HepG2 (cell line): ENCODE measurements around the gene WBP1. TPM values are rescaled to one million over a fixed set of nuclear protein-coding genes. Genes with fewer than 3 reads are reported as not detected.
A peak's percentile ranks its signal among the peaks of the same experiment; 100 is the strongest.

ENCODE experiments used
- ELF4 ChIP-seq: sonication (generic); formaldehyde crosslinking; IDR thresholded peaks from 2 replicates; pipeline ENCODE4 v1.5.0; 2020; ENCODE audit warnings: missing genetic modification reagents, mild to moderate bottlenecking, moderate library complexity, borderline replicate concordance
- HNF1B ChIP-seq: sonication (generic); formaldehyde crosslinking; IDR thresholded peaks from 2 replicates; pipeline ENCODE4 v1.5.1; 2020; ENCODE audit warnings: mild to moderate bottlenecking, moderate library complexity, missing genetic modification reagents
- KDM6A ChIP-seq: IDR thresholded peaks from 2 replicates; pipeline ENCODE4 v1.6.1; 2016; ENCODE audit warnings: low read depth
- MTA3 ChIP-seq: sonication (generic); formaldehyde crosslinking; IDR thresholded peaks from 2 replicates; pipeline ENCODE4 v1.4.0; 2020; ENCODE audit warnings: missing genetic modification reagents
- SAFB2 ChIP-seq: sonication (generic); formaldehyde crosslinking; IDR thresholded peaks from 2 replicates; pipeline ENCODE4 v1.5.1; 2020; ENCODE audit warnings: missing genetic modification reagents, low read depth, mild to moderate bottlenecking, borderline replicate concordance
- SALL1 ChIP-seq: sonication (generic); formaldehyde crosslinking; IDR thresholded peaks from 2 replicates; pipeline ENCODE4 v1.8.0; 2022; ENCODE audit warnings: mild to moderate bottlenecking, missing genetic modification reagents
- TOE1 ChIP-seq: sonication (generic); formaldehyde crosslinking; IDR thresholded peaks from 2 replicates; pipeline ENCODE4 v1.4.0; 2020; ENCODE audit warnings: mild to moderate bottlenecking, missing genetic modification reagents
- XBP1 ChIP-seq: sonication (generic); formaldehyde crosslinking; IDR thresholded peaks from 2 replicates; pipeline ENCODE4 v1.5.0; 2020; ENCODE audit warnings: missing genetic modification reagents
- YEATS4 ChIP-seq: sonication (generic); formaldehyde crosslinking; IDR thresholded peaks from 2 replicates; pipeline ENCODE4 v1.4.0; 2020; ENCODE audit warnings: missing genetic modification reagents, borderline replicate concordance
- ZBTB20 ChIP-seq: sonication (generic); formaldehyde crosslinking; IDR thresholded peaks from 2 replicates; pipeline ENCODE4 v1.8.1; 2023; ENCODE audit warnings: missing genetic modification reagents, low read depth, mild to moderate bottlenecking, borderline replicate concordance
- ZFY ChIP-seq: sonication (generic); formaldehyde crosslinking; IDR thresholded peaks from 2 replicates; pipeline ENCODE4 v1.4.0; 2020; ENCODE audit warnings: missing genetic modification reagents
- ZNF235 ChIP-seq: sonication (generic); formaldehyde crosslinking; IDR thresholded peaks from 2 replicates; pipeline ENCODE4 v1.8.1; 2023; ENCODE audit warnings: mild to moderate bottlenecking, missing genetic modification reagents, borderline replicate concordance
- ZNF367 ChIP-seq: sonication (generic); formaldehyde crosslinking; IDR thresholded peaks from 2 replicates; pipeline ENCODE4 v1.4.0; 2020; ENCODE audit warnings: missing genetic modification reagents, borderline replicate concordance
- ZNF513 ChIP-seq: sonication (generic); formaldehyde crosslinking; conservative IDR thresholded peaks from 2 replicates; pipeline ENCODE4 v1.5.0; 2020; ENCODE audit warnings: missing genetic modification reagents
- ZNF646 ChIP-seq: sonication (generic); formaldehyde crosslinking; IDR thresholded peaks from 2 replicates; pipeline ENCODE4 v1.9.0; 2021; ENCODE audit warnings: mild to moderate bottlenecking, missing genetic modification reagents
- ZNF687 ChIP-seq: sonication (generic); formaldehyde crosslinking; IDR thresholded peaks from 2 replicates; pipeline ENCODE4 v1.5.1; 2020; ENCODE audit warnings: mild to moderate bottlenecking, missing genetic modification reagents, moderate library complexity
- ZNF775 ChIP-seq: sonication (generic); formaldehyde crosslinking; IDR thresholded peaks from 2 replicates; pipeline ENCODE4 v1.4.0; 2020; ENCODE audit warnings: missing genetic modification reagents, mild to moderate bottlenecking, moderate library complexity, borderline replicate concordance
- polyA plus RNA-seq, 8 experiments: library from polyadenylated mRNA; depleted of rRNA in 3 of 8; stranded (reverse) in 7 of 8; unstranded in 1 of 8; fragments of >200 nt; fragmentation: Illumina TruSeq in 4 of 8; extraction: Trizol in 4 of 8; gene quantifications; 2 replicates each; pipeline versions ENCODE4 v1.2.1 to v1.2.3, GENCODE V29; 2011 to 2016; ENCODE audit warnings: low read depth in 4 of 8, missing spikeins in 1 of 8, mixed read lengths in 1 of 8; ENCODE audit not compliant: insufficient read depth in 1 of 8
- total RNA-seq, 5 experiments: library from RNA; depleted of rRNA; stranded (reverse); fragments of >200 nt; fragmentation: Illumina TruSeq; extraction: Trizol; gene quantifications; 2 replicates each; pipeline ENCODE4 v1.2.3, GENCODE V29; 2016; ENCODE audit warnings: low read depth in 1 of 5

Gene WBP1
- total and polyA plus RNA-seq, 2 of the 13 experiments (the other 11 are each of a cell fraction or from before 2014, with no cell fraction given): 38.8 to 85.7 TPM

GRCh38 chr2:74425523-74425922 is 32.7 kb upstream of the WBP1 start (continued):
- TF ChIP-seq ZNF646 (CRISPR knock-in tag) (no peak), ZNF235 (no peak), ELF4 (no peak), TOE1 (CRISPR knock-in tag) (no peak), ZBTB20 (CRISPR knock-in tag) (no peak), XBP1 (CRISPR knock-in tag) (no peak), SALL1 (no peak), ZNF513 (no peak), ZNF687 (peak; percentile 41; the same call in 1 of the 2 replicates), HNF1B (CRISPR knock-in tag) (peak; percentile 14; the same call in 1 of the 2 replicates), KDM6A (CRISPR knock-in tag) (no peak), ZFY (CRISPR knock-in tag) (no peak), ZNF775 (CRISPR knock-in tag) (no peak), MTA3 (CRISPR knock-in tag) (no peak), SAFB2 (CRISPR knock-in tag) (no peak; the same call in 1 of the 2 replicates), YEATS4 (CRISPR knock-in tag) (no peak), ZNF367 (CRISPR knock-in tag) (no peak)
